ENCODE results near the gene PDE6C. TPM values are rescaled to one million over a fixed set of nuclear protein-coding genes. Genes with fewer than 3 reads are reported as not detected.

Gene PDE6C
- total and polyA plus RNA-seq, 2 of the 8 experiments (the other 6 are each of a cell fraction or from before 2014, with no cell fraction given): not detected

DNA sequence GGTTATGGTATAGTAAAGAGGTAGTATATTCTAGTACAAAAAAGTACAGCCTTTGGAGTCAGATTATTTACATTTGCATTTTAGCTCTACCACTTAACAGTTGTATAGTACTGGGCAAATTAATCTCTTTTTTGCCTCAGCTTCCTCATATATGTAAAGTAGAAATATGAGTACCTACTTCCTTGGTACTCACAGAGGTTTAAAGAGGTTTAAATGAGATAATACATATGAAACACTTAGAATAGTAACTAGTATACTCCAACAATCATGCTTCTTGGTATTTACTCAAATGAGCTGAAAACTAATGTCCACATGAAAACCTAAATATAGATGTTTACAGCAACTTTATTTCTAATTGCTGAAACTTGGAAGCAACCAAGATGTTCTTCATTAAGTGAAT is 75.4 kb downstream of the PDE6C start:
- Histone ChIP-seq H2BK5ac (ENCODE audit: low read depth, low read length) (no peak overlapping the region), H3K36me3 (ENCODE audit: control insufficient read depth in 2 of 4, insufficient read depth in 4 of 4, low read length in 3 of 4) (peaks cover 0 to 19% (median 3%) of the 10 kb centered on the region in 4 experiments; a peak in 4 of 8 replicates), H3K4ac (replicated peaks; ENCODE audit: insufficient read length, low read depth, low read length) (no peak overlapping the region), H3K27me3 (replicated peaks in 1 of 4; ENCODE audit: control insufficient read depth in 3 of 4, extremely low read depth in 1 of 4, insufficient read depth in 3 of 4, low read length in 3 of 4) (no peaks in the 10 kb centered on the region), H2AK5ac (ENCODE audit: low read depth, low read length) (no peak overlapping the region), H3K4me3 (ENCODE audit: extremely low read depth in 1 of 4, insufficient read depth in 2 of 4, low read depth in 3 of 4, low read length in 4 of 4) (no peak overlapping the region), H2BK120ac (replicated peaks; ENCODE audit: low read depth, low read length) (no peak overlapping the region), H3K9me3 (ENCODE audit: insufficient read depth in 2 of 2, low read depth in 1 of 2, low read length in 1 of 2) (no peaks in the 10 kb centered on the region), H3K79me2 (ENCODE audit: control insufficient read depth in 1 of 2, insufficient read depth in 2 of 2, low read length in 2 of 2) (no peaks in the 10 kb centered on the region), H4K20me1 (replicated peaks in 1 of 2; ENCODE audit: control insufficient read depth in 1 of 2, insufficient read depth in 2 of 2, low read length in 2 of 2) (no peaks in the 10 kb centered on the region), H4K91ac (replicated peaks; ENCODE audit: insufficient read length, low read length) (no peak overlapping the region), H2AFZ (ENCODE audit: low read length) (no peak overlapping the region), H2BK20ac (ENCODE audit: low read length) (no peak overlapping the region), H3K27ac (ENCODE audit: low read depth, low read length) (no peak overlapping the region), H3K56ac (replicated peaks; ENCODE audit: insufficient read length, low read depth, low read length) (no peak overlapping the region), H3K4me2 (ENCODE audit: insufficient read depth in 1 of 2, low read depth in 2 of 2, low read length in 2 of 2) (no peak overlapping the region), H2BK15ac (ENCODE audit: low read length) (no peak overlapping the region), H3K14ac (ENCODE audit: insufficient read length) (no peak overlapping the region), H4K5ac (ENCODE audit: insufficient read length, low read depth, low read length) (no peak overlapping the region), H3K23ac (ENCODE audit: insufficient read length) (no peak overlapping the region), H3K23me2 (ENCODE audit: low read depth, low read length) (no peaks in the 10 kb centered on the region), H2BK12ac (ENCODE audit: low read depth, low read length) (no peak overlapping the region), H3K18ac (ENCODE audit: extremely low read depth, low read length) (no peak overlapping the region), H4K8ac (ENCODE audit: extremely low read depth, insufficient read depth, low read length) (no peak overlapping the region), H3K9ac (replicated peaks in 1 of 4; ENCODE audit: extremely low read depth in 1 of 4, low read depth in 3 of 4, low read length in 3 of 4) (no peak overlapping the region), H3K79me1 (ENCODE audit: low read depth, low read length) (no peaks in the 10 kb centered on the region), H3K4me1 (replicated peaks in 1 of 4; ENCODE audit: control insufficient read depth in 3 of 4, insufficient read depth in 4 of 4, low read length in 3 of 4) (no peaks in the 10 kb centered on the region)
- ChIA-PET POLR2A (ENCODE audit: partially characterized antibody) (no interaction called here), CTCF (ENCODE audit: partially characterized antibody) (interaction anchor here (0.6 to 1.4 kb wide), 3 partner anchors 99 to 437 kb away, joined by 3 to 6 read pairs (median 3); no protein-coding TSS in a partner anchor)
- DNase-seq (ENCODE audit: low read depth in 1 of 2, low spot score in 2 of 2) (no peak), FAIRE-seq (no peak)
- no peak for TF ChIP-seq FOSL1 (IDR thresholded peaks at IDR 0.05; ENCODE audit: insufficient read depth, low read depth, low read length)
- no peak for TF ChIP-seq RAD21 (IDR thresholded peaks at IDR 0.05 in 1 of 2, conservative IDR thresholded peaks at IDR 0.05 in 1 of 2; ENCODE audit: low read depth in 2 of 2, low read length in 2 of 2)

All from H1 (cell line).